ENCODE measurements around the gene MAP3K15. TPM values are rescaled to one million over a fixed set of nuclear protein-coding genes. Genes with fewer than 3 reads are reported as not detected.

Gene MAP3K15
- total RNA-seq, 1 experiment from 2014 or later = 1.2 TPM

DNA sequence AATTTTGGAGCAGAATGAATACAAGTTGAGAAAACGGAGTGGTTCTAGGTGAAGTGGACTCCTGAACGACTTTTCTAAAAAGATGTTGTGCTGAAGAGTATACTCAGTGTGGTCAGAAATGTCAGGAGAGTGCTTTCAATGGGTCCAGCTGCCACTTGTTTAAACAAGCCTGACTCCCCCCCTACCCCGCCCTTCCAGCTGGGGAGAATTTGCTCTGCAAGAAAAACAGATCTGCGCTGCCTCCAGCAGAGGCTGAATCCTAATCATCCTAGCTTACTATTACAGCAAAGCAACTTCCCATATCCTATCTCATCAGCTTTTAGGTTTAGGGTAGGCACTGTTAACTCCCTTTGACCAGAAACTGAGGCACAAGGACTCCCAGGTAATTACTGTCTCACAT lies 1.9 kb downstream of the MAP3K15 start:
- H3K4ac ChIP-seq (ENCODE audit: low read depth, low read length) = no peak overlapping the region
- no peak overlapping the region for H2BK15ac ChIP-seq (ENCODE audit: low read depth, low read length)
- H4K5ac ChIP-seq (ENCODE audit: insufficient read length, low read depth, low read length) = no peak overlapping the region
- H4K8ac ChIP-seq (replicated peaks; ENCODE audit: insufficient read length, low read depth, low read length) = no peak overlapping the region
- no peak overlapping the region for H2BK20ac ChIP-seq (ENCODE audit: low read depth, low read length, poor library complexity, severe bottlenecking)
- H4K91ac ChIP-seq (ENCODE audit: insufficient read length, low read depth, low read length) = no peak overlapping the region
- H3K23me2 ChIP-seq (ENCODE audit: insufficient read length, low read depth, low read length, poor library complexity, severe bottlenecking) = peaks cover 7% of the 10 kb centered on the region
- WGBS (ENCODE audit: extremely low coverage, insufficient read length, low lambda C conversion rate) = no CpG with 5 or more reads among the region's 4 CpGs
- H3K56ac ChIP-seq (ENCODE audit: insufficient read length, low read depth, low read length) = no peak overlapping the region
- H3K27me3 ChIP-seq (ENCODE audit: insufficient read depth, low read length) = no peaks in the 10 kb centered on the region
- Mint-ChIP-seq H3K36me3 (ENCODE audit: insufficient read depth in 1 of 3, low read depth in 3 of 3) (peaks cover 1 to 4% (median 3%) of the 10 kb centered on the region in 3 experiments; a peak in 3 of 7 replicates), H3K4me3 (peak overlapping the region in 1 of 2 experiments; percentile 66; a peak in 1 of 5 replicates), H3K27ac (no peak overlapping the region), H3K4me1 (peaks cover 0 to 7% of the 10 kb centered on the region in 2 experiments; a peak in 1 of 4 replicates), H3K27me3 (ENCODE audit: low read depth) (peaks cover 43% of the 10 kb centered on the region), H3K9me3 (peaks cover 66 to 67% of the 10 kb centered on the region in 2 experiments)
- no peak overlapping the region for H3K27ac ChIP-seq (ENCODE audit: insufficient read length, low read depth, low read length)
- no peak overlapping the region for H3K9ac ChIP-seq (ENCODE audit: extremely low read depth, insufficient read length, low read length)
- no peaks in the 10 kb centered on the region for H3K79me1 ChIP-seq (ENCODE audit: insufficient read depth, low read depth, low read length, poor library complexity, severe bottlenecking)
- H2AFZ ChIP-seq (ENCODE audit: low read length) = no peak overlapping the region
- no peaks in the 10 kb centered on the region for H4K20me1 ChIP-seq (ENCODE audit: control insufficient read depth, insufficient read depth, insufficient read length)
- no peak overlapping the region for H3T11ph ChIP-seq (ENCODE audit: low read length)
- H2BK12ac ChIP-seq (ENCODE audit: insufficient read length, low read depth, low read length) = no peak overlapping the region
- no peak overlapping the region for H3K14ac ChIP-seq (ENCODE audit: insufficient read depth, low read length)
- H3K4me1 ChIP-seq (ENCODE audit: insufficient read depth, low read length) = no peaks in the 10 kb centered on the region; the same call in 1 of the 2 replicates
- no peak overlapping the region for H2BK120ac ChIP-seq (ENCODE audit: low read depth, low read length, poor library complexity, severe bottlenecking)
- no peak overlapping the region for H3K18ac ChIP-seq (ENCODE audit: insufficient read length, low read depth, low read length)
- no peak overlapping the region for H2AK5ac ChIP-seq (ENCODE audit: insufficient read length, low read length)
- TF ChIP-seq, protein P1, sequence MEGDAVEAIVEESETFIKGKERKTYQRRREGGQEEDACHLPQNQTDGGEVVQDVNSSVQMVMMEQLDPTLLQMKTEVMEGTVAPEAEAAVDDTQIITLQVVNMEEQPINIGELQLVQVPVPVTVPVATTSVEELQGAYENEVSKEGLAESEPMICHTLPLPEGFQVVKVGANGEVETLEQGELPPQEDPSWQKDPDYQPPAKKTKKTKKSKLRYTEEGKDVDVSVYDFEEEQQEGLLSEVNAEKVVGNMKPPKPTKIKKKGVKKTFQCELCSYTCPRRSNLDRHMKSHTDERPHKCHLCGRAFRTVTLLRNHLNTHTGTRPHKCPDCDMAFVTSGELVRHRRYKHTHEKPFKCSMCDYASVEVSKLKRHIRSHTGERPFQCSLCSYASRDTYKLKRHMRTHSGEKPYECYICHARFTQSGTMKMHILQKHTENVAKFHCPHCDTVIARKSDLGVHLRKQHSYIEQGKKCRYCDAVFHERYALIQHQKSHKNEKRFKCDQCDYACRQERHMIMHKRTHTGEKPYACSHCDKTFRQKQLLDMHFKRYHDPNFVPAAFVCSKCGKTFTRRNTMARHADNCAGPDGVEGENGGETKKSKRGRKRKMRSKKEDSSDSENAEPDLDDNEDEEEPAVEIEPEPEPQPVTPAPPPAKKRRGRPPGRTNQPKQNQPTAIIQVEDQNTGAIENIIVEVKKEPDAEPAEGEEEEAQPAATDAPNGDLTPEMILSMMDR (conservative IDR thresholded peaks at IDR 0.05) = no peak
- H3K79me2 ChIP-seq (ENCODE audit: insufficient read depth, low read length) = no peaks in the 10 kb centered on the region
- no peak overlapping the region for H3K23ac ChIP-seq (ENCODE audit: insufficient read length, low read depth, low read length)
- H3K4me2 ChIP-seq (ENCODE audit: insufficient read depth, insufficient read length, low read length) = no peak overlapping the region
- no peak for DNase-seq
- no peak overlapping the region for H2BK5ac ChIP-seq (ENCODE audit: insufficient read length, low read length)
- peaks cover 30% of the 10 kb centered on the region for H3K9me3 ChIP-seq (ENCODE audit: control insufficient read depth, low read depth, low read length)
